Esophagus mucosa (tissue), 1 donor: ENCODE data around the gene SMARCE1. TPM values are rescaled to one million over a fixed set of nuclear protein-coding genes. Genes with fewer than 3 reads are reported as not detected.
A peak's percentile ranks its signal among the peaks of the same experiment; 100 is the strongest.

ENCODE experiments used
- ATAC-seq: fragments of 200-7000 bp; cut with Tn5 transposase; one replicate; pipeline ENCODE4 v1.9.1; 2020
- total RNA-seq: library from RNA; stranded (reverse); gene quantifications from one replicate; pipeline ENCODE4 v1.2.4, GENCODE V29; 2023
- donor health status: DM: yes; HTN: yes; CAD: no.

SMARCE1 gene
- 51.7 TPM for total RNA-seq

GRCh38 chr17:40647624-40648383, at the start of gene SMARCE1:
Gene SMARCE1 (minus strand): TSS chr17:40647818. CDS start chr17:40645802, 2,016 bp downstream.
- peak; percentile 85 for ATAC-seq

- no peak for ATAC-seq
These were observed 49.7 kb upstream of the SMARCE1 start for GRCh38 chr17:40697297-40697696.

- peak; percentile 27 for ATAC-seq
These were observed 49.0 kb upstream of the SMARCE1 start for GRCh38 chr17:40696651-40697072.

GRCh38 chr17:40695874-40696472, 48.4 kb upstream of the SMARCE1 start:
- no peak for ATAC-seq

GRCh38 chr17:40694584-40694983, 47.0 kb upstream of the SMARCE1 start:
- peak; percentile 74 for ATAC-seq

- ATAC-seq: no peak
These were observed 39.5 kb upstream of the SMARCE1 start for GRCh38 chr17:40687106-40687505.

- no peak for ATAC-seq
These were observed 38.6 kb upstream of the SMARCE1 start for GRCh38 chr17:40686192-40686591.

GRCh38 chr17:40680998-40681397, 33.4 kb upstream of the SMARCE1 start:
- no peak for ATAC-seq

- no peak for ATAC-seq
These were observed 31.9 kb upstream of the SMARCE1 start for GRCh38 chr17:40679523-40679907.

GRCh38 chr17:40678902-40679522, 31.4 kb upstream of the SMARCE1 start:
- ATAC-seq: no peak

- ATAC-seq: no peak
These were observed 28.3 kb upstream of the SMARCE1 start for GRCh38 chr17:40675905-40676304.

- no peak for ATAC-seq
These were observed 25.0 kb upstream of the SMARCE1 start for GRCh38 chr17:40672654-40673053.

- no peak for ATAC-seq
These were observed 23.7 kb upstream of the SMARCE1 start for GRCh38 chr17:40671282-40671681.

GRCh38 chr17:40666331-40666730, 18.7 kb upstream of the SMARCE1 start:
- no peak for ATAC-seq

- ATAC-seq: no peak
These were observed 17.1 kb upstream of the SMARCE1 start, which contains the start of gene KRT222 for GRCh38 chr17:40664582-40665333. Gene KRT222 (minus strand): TSS chr17:40665177. CDS start chr17:40665099, 78 bp downstream.

- no peak for ATAC-seq
These were observed 15.6 kb upstream of the SMARCE1 start for GRCh38 chr17:40663252-40663651.

GRCh38 chr17:40659911-40660310, 12.3 kb upstream of the SMARCE1 start:
- no peak for ATAC-seq

GRCh38 chr17:40658396-40658795, 10.8 kb upstream of the SMARCE1 start:
- ATAC-seq: no peak

- no peak for ATAC-seq
These were observed 4.3 kb upstream of the SMARCE1 start for GRCh38 chr17:40651939-40652338.

- peak; percentile 32 for ATAC-seq
These were observed 858 bp upstream of the SMARCE1 start for GRCh38 chr17:40648384-40648968.

GRCh38 chr17:40646791-40647623, 611 bp downstream of the SMARCE1 start:
- peak; percentile 55 for ATAC-seq

GRCh38 chr17:40645943-40646342, 1.7 kb downstream of the SMARCE1 start:
- ATAC-seq: no peak
